COLO829 (cell line): ENCODE data around the gene APOBEC3G.

Experiments used
- DNase-seq: peaks from one replicate; pipeline ENCODE4 v3.0.0; 2012; ENCODE audit warnings: low spot score

Gene APOBEC3G

DNA sequence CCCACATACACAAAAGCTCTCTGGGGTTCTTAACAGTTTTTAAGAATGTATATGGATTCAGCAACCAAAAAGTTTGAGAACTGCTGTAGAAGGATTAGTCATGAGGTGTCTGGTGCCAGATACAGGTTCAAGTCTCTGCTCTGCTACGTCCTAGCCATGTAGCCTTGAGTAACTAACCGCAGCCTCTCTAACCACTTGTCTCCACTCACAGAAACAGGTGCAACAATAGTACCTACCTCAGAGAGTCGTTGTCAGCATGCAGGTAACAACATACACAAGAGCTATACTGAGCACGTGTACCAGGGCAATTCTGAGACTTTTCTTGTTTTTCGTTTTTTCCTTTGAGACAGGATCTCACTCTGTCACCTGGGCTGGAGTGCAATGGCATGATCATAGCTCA, 48.5 kb downstream of the APOBEC3G start:
- no peak for DNase-seq

DNA sequence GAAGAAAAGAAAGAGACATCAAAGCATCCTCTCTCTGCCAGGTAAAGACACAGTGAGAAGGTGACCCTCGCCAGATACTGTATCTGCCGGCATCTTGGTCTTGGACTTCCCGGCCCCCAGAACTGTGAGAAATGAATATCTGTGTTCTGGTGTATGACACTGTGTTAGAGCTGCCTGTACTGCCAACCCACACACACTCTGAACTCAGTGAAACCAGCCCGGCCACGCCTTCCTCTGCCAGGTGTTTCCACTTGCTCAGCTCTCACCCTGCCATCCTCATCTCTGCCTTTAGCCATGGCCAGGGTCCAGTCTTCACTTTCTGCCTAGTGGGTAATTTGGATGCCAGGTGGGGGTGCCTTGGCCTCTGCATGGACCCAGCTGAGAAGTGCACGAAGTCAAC, 51.4 kb downstream of the APOBEC3G start:
- no peak for DNase-seq

DNA sequence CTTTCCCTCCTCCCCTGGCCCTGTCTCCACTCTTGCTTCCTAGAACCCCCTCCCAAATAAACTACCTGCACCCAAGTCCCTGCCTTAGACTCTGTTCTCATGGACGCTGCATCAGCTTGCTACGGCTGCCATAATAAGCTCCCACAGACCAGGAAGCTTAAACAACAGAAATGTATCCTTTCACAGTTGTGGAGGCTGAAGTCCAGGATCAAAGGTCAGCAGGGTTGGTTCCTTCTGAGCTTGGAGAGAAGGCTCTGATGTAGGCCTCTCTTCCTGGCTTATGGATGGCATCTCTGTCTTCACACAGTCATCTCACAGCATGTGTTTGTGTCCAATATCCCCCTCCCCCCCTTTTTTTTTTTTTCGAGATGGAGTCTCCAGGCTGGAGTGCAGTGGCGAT, 52.0 kb downstream of the APOBEC3G start:
- DNase-seq, result no peak

GRCh38 chr22:39129746-39130145, 52.7 kb downstream of the APOBEC3G start:
- DNase-seq, result no peak

DNA sequence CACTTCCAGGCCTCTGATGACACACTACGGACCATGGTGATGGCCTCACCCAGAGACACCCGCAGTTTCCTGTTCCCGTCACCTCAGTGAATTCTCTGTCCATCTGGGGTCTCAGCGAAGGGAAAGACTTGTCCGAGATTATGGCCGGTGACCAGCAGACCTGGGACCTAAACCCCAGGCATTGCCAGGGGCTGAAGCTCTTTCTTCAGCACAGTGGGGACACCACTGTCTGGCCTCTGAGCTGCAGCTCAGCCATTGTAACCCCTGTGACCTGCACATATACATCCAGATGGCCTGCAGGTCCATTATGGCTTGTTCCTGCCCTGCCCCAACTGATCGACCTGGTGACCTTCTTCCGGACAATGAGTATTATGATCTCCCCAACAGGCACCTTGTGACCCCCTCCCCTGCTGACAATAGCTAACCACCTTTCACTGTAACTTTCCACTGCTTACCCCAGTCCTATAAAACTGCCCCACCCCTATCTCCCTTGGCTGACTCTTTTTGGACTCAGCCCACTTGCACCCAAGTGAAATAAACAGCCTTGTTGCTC, 53.2 kb downstream of the APOBEC3G start:
- DNase-seq, result no peak

- no peak for DNase-seq
These were observed 54.1 kb downstream of the APOBEC3G start for GRCh38 chr22:39130892-39131855.

DNA sequence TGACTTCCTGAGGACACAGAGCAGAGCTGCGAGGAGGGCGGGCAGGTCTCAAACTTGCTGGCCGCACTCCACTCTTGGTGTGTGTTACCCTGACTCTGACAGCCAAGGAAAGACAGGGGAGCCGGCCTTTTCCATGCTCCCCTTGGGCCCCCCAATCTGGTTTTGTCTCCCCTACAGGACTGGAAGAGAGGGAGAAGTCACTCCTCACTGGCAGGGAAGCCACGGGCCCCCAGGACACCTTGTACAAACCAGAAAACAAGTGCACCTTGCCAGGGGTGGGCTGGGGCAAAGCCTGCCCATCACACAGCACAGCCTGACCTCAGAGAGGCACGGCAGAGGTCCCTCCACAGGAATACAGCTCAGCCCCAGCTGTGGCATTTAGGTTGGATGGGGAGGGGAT, 55.2 kb downstream of the APOBEC3G start:
- DNase-seq, result no peak

GRCh38 chr22:39132871-39133524, 55.9 kb downstream of the APOBEC3G start:
- no peak for DNase-seq

DNA sequence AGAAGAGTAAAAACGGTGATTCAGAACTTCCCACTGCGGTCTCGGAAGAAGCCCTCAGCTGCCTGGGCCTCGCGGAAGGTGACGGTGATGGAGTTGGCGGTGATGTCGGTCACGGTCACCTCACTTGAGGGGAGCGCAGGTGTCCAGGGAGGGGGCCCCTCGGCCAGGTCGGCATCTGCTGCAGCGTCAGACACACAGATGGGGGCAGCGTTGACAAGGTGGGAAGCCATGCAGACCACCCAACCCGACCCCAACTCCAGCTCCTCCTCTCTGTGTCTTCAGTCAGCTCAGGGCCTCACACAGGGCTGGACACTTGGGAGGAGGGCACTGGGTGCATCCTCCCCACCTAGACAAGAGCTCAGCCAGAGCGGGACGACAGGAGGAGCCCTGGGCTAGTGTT, 56.8 kb downstream of the APOBEC3G start:
- no peak for DNase-seq

DNA sequence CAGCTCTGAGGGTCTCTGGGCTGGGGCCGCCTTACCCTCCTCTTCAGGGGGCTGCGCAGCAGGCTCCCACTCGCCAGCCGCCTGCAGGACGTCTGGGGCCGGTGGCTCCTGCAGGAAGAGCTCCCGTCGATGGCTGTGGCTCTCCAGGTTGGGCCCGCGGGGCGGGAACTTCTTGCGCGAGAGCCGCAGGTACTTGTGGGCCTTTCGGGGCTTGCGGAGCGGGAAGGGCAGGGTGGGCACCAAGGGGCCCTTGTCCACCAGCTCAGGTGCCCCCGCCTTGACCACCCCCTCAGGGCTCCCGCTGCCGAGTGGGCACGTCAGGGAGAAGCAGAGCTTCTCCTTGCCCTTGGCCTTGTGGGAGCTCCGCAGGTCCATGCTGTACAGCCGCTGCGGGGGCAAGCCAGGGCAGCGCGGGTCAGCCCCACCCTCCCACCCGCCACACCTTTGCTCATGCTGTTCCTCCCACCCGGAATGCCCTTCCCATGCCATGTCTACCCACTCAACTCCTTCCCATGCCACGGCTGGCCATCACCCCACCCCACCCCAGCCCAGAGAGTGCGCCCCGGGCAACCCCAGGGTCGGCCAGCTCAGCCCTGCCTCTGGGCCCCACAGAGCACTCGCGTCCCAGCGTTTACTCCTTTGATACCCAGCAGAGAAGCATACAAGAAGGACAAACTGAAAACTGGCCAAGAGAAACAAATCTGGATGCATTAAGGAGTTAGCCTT, 57.5 kb downstream of the APOBEC3G start:
- DNase-seq, result no peak

- no peak for DNase-seq
These were observed 58.2 kb downstream of the APOBEC3G start for GRCh38 chr22:39135092-39135896.

DNA sequence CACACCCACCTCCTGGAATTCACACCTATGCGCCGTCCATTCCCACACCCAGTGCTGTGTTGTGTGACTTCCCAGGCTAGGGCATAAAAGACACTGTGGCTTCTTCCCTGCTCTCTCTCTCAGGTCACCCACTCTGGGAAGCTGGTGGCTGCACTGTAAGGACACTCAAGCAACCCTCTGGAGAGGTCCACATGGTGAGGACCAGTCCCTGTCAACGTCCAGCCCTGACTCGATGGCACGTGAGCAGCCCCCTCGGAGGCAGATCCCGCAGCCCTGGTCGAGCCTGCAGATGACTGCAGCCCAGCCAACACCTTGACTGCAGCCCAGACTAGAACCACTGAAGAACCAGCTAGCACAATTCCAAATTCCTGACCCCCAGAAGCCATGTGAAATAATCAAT, 59.2 kb downstream of the APOBEC3G start:
- no peak for DNase-seq
